ENCODE results near the gene HIF1A. TPM values are rescaled to one million over a fixed set of nuclear protein-coding genes. Genes with fewer than 3 reads are reported as not detected.

HIF1A gene
- total and polyA plus RNA-seq, 2 donors (not counting 3 experiments of a cell fraction or from before 2014, with no cell fraction given), result 58.3 to 179 TPM

DNA sequence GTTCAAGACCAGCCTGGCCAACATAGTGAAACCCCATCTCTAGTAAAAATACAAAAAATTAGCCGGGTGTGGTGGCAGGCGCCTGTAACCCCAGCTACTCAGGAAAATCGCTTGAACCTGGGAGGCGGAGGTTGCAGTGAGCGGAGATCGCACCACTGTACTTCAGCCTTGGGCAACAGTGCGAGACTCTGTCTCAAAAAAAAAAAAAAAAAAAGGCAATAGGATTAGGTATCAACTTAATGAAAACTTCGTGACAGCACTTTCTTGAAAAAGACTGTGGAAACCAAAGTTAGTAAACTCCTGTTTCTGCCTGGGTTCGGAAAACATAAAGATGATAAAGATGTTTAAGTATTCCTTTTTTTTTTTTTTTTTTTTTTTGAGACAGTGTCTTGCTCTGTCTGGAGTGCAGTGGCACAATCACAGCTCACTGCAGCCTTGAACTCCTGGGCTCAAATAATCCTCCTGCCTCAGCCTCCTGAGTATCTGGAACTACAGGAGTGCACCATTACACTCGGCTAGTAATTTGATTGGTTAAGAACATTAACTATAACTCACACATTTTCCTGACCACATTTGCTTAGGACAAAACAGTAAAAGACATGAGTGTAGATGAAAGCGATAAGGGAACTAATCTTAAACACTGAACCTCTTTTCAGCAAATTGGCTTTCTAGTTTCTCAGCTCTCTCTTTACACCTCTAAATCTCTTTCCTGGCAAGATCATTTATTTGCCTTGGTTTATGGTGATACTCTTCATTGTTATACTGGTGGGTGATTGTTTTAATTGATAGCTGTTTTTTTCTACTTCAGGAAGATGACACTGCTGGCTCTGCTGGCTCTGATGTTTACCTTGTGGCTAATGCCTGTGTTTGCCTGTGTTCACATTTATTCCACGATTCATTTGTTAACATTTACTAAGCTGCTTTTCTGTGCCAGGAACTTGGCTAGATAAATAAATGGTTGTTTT, 15.8 kb downstream of the HIF1A start:
- no peak overlapping the region for H3K4me3 ChIP-seq (replicated peaks in 1 of 3; ENCODE audit: insufficient read depth in 1 of 3, low read depth in 1 of 3, low read length in 3 of 3)
- no peak overlapping the region for H3K27ac ChIP-seq (ENCODE audit: insufficient read depth, low read depth, low read length)
- intact Hi-C loops (cut with micrococcal nuclease) (no loop called here), dilution Hi-C loops (cut with MboI; ENCODE audit: extremely low pct_ligation_motif_present, low sequenced_read_pairs) (no loop called here)
- no peaks in the 10 kb centered on the region for H3K9me3 ChIP-seq (replicated peaks; ENCODE audit: control insufficient read depth, insufficient read depth, low read length)
- H3K4me1 ChIP-seq (ENCODE audit: control insufficient read depth, extremely low read depth, insufficient read depth, low read length), result peaks cover 14% of the 10 kb centered on the region
- peak; percentile 64 for DNase-seq (ENCODE audit: low read depth, low spot score)
- POLR2A ChIA-PET, result no interaction called here
- no peaks in the 10 kb centered on the region for H3K27me3 ChIP-seq (ENCODE audit: control insufficient read depth in 2 of 2, insufficient read depth in 2 of 2, low read length in 2 of 2)
- H3K9me1 ChIP-seq (replicated peaks; ENCODE audit: control insufficient read depth, extremely low read depth, insufficient read depth, low read length), result no peaks in the 10 kb centered on the region
- H3K36me3 ChIP-seq (ENCODE audit: control insufficient read depth in 2 of 2, extremely low read depth in 1 of 2, insufficient read depth in 2 of 2, low read length in 2 of 2), result no peaks in the 10 kb centered on the region
- H2AFZ ChIP-seq (ENCODE audit: low read depth, low read length), result no peak overlapping the region
- no peak overlapping the region for H3K9ac ChIP-seq (replicated peaks; ENCODE audit: extremely low read depth, insufficient read depth, low read length)
- no peak overlapping the region for H3K4me2 ChIP-seq (ENCODE audit: insufficient read depth, low read length)
- BruUV-seq (replicated peaks), result no TSS peak
- CTCF ChIA-PET, result interaction anchor here (0.9 to 1.3 kb wide), 5 partner anchors 9 to 235 kb away, joined by 3 to 4 read pairs (median 3); no protein-coding TSS in a partner anchor
- peaks cover 25% of the 10 kb centered on the region for H4K20me1 ChIP-seq (replicated peaks; ENCODE audit: control insufficient read depth, extremely low read depth, insufficient read depth, low read length)
- FAIRE-seq, result peak; percentile 47
- H3K79me2 ChIP-seq (ENCODE audit: control insufficient read depth, insufficient read depth, low read length), result peaks cover 92% of the 10 kb centered on the region
- TF ChIP-seq JUN (IDR thresholded peaks at IDR 0.05; ENCODE audit: borderline replicate concordance, insufficient read depth, insufficient read length, low read depth), result no peak
- TF ChIP-seq FOS (IDR thresholded peaks at IDR 0.05; ENCODE audit: borderline replicate concordance, insufficient read depth, low read length), result peak; percentile 7
- TF ChIP-seq, protein P1, sequence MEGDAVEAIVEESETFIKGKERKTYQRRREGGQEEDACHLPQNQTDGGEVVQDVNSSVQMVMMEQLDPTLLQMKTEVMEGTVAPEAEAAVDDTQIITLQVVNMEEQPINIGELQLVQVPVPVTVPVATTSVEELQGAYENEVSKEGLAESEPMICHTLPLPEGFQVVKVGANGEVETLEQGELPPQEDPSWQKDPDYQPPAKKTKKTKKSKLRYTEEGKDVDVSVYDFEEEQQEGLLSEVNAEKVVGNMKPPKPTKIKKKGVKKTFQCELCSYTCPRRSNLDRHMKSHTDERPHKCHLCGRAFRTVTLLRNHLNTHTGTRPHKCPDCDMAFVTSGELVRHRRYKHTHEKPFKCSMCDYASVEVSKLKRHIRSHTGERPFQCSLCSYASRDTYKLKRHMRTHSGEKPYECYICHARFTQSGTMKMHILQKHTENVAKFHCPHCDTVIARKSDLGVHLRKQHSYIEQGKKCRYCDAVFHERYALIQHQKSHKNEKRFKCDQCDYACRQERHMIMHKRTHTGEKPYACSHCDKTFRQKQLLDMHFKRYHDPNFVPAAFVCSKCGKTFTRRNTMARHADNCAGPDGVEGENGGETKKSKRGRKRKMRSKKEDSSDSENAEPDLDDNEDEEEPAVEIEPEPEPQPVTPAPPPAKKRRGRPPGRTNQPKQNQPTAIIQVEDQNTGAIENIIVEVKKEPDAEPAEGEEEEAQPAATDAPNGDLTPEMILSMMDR (IDR thresholded peaks at IDR 0.05; ENCODE audit: extremely low read depth in 1 of 2, insufficient read depth in 1 of 2, low read depth in 1 of 2, low read length in 2 of 2), result no peak

DNA sequence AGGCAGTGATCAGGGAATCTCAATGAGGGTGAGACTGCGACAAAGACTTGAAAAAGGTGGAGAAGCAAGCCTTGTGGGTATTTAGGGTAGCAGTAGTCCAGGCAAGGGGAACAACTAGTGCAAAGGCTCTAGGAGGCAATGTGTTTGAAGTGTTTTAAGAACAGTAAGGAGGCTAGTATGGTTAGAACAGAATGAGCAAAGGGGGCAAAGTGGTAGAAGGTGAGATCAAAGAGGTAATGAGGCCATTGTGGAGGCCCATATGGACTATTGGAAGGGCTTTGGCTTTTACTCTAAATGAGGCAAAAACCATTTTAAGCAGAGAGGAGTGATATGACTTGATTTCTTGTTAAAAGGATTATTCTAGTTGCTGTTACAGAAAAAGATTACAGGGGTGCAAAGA, 16.8 kb downstream of the HIF1A start:
- no peak overlapping the region for H3K4me3 ChIP-seq (replicated peaks in 1 of 3; ENCODE audit: insufficient read depth in 1 of 3, low read depth in 1 of 3, low read length in 3 of 3)
- H3K9ac ChIP-seq (replicated peaks; ENCODE audit: extremely low read depth, insufficient read depth, low read length), result no peak overlapping the region
- no peak for FAIRE-seq
- H3K9me3 ChIP-seq (replicated peaks; ENCODE audit: control insufficient read depth, insufficient read depth, low read length), result no peaks in the 10 kb centered on the region
- no peak for DNase-seq (ENCODE audit: low read depth, low spot score)
- CTCF ChIA-PET, result interaction anchor here (0.9 to 1.3 kb wide), 2 partner anchors 149 to 236 kb away, joined by 3 to 4 read pairs; no protein-coding TSS in a partner anchor
- H3K4me1 ChIP-seq (ENCODE audit: control insufficient read depth, extremely low read depth, insufficient read depth, low read length), result peaks cover 14% of the 10 kb centered on the region
- peaks cover 92% of the 10 kb centered on the region for H3K79me2 ChIP-seq (ENCODE audit: control insufficient read depth, insufficient read depth, low read length)
- no TSS peak for BruUV-seq (replicated peaks)
- POLR2A ChIA-PET, result no interaction called here
- intact Hi-C loops (cut with micrococcal nuclease) (no loop called here), dilution Hi-C loops (cut with MboI; ENCODE audit: extremely low pct_ligation_motif_present, low sequenced_read_pairs) (no loop called here)
- H3K27ac ChIP-seq (ENCODE audit: insufficient read depth, low read depth, low read length), result no peak overlapping the region
- no peak overlapping the region for H2AFZ ChIP-seq (ENCODE audit: low read depth, low read length)
- H3K4me2 ChIP-seq (ENCODE audit: insufficient read depth, low read length), result no peak overlapping the region
- no peaks in the 10 kb centered on the region for H3K27me3 ChIP-seq (ENCODE audit: control insufficient read depth in 2 of 2, insufficient read depth in 2 of 2, low read length in 2 of 2)
- H4K20me1 ChIP-seq (replicated peaks; ENCODE audit: control insufficient read depth, extremely low read depth, insufficient read depth, low read length), result peaks cover 30% of the 10 kb centered on the region
- no peaks in the 10 kb centered on the region for H3K9me1 ChIP-seq (replicated peaks; ENCODE audit: control insufficient read depth, extremely low read depth, insufficient read depth, low read length)
- no peaks in the 10 kb centered on the region for H3K36me3 ChIP-seq (ENCODE audit: control insufficient read depth in 2 of 2, extremely low read depth in 1 of 2, insufficient read depth in 2 of 2, low read length in 2 of 2)
- no peak for TF ChIP-seq GATA2 (IDR thresholded peaks at IDR 0.05; ENCODE audit: insufficient read depth, insufficient read length, low read depth, low read length)
- TF ChIP-seq EZH2 (IDR thresholded peaks at IDR 0.05; ENCODE audit: borderline replicate concordance, low read depth, low read length, severe bottlenecking), result no peak
- TF ChIP-seq, protein P1 (IDR thresholded peaks at IDR 0.05; ENCODE audit: extremely low read depth in 1 of 2, insufficient read depth in 1 of 2, low read depth in 1 of 2, low read length in 2 of 2), result no peak
- TF ChIP-seq POLR2AphosphoS5 (IDR thresholded peaks at IDR 0.05; ENCODE audit: insufficient read depth, low read depth, low read length), result no peak
- TF ChIP-seq, protein P2, sequence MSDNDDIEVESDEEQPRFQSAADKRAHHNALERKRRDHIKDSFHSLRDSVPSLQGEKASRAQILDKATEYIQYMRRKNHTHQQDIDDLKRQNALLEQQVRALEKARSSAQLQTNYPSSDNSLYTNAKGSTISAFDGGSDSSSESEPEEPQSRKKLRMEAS (IDR thresholded peaks at IDR 0.05; ENCODE audit: insufficient read depth, insufficient read length), result no peak
- TF ChIP-seq POLR2A (IDR thresholded peaks at IDR 0.05; ENCODE audit: low read depth, low read length), result no peak
